HG03103 (cell line): ENCODE data around the gene ZDHHC23.

ENCODE experiments used
- ATAC-seq: cut with Tn5 transposase; IDR thresholded peaks from one replicate; pipeline ENCODE4 v1.9.1; 2021; ENCODE audit warnings: low read depth; ENCODE audit not compliant: unreplicated experiment

ZDHHC23 gene, protein sequence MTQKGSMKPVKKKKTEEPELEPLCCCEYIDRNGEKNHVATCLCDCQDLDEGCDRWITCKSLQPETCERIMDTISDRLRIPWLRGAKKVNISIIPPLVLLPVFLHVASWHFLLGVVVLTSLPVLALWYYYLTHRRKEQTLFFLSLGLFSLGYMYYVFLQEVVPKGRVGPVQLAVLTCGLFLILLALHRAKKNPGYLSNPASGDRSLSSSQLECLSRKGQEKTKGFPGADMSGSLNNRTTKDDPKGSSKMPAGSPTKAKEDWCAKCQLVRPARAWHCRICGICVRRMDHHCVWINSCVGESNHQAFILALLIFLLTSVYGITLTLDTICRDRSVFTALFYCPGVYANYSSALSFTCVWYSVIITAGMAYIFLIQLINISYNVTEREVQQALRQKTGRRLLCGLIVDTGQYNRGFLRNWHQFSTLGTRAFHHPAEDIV

DNA sequence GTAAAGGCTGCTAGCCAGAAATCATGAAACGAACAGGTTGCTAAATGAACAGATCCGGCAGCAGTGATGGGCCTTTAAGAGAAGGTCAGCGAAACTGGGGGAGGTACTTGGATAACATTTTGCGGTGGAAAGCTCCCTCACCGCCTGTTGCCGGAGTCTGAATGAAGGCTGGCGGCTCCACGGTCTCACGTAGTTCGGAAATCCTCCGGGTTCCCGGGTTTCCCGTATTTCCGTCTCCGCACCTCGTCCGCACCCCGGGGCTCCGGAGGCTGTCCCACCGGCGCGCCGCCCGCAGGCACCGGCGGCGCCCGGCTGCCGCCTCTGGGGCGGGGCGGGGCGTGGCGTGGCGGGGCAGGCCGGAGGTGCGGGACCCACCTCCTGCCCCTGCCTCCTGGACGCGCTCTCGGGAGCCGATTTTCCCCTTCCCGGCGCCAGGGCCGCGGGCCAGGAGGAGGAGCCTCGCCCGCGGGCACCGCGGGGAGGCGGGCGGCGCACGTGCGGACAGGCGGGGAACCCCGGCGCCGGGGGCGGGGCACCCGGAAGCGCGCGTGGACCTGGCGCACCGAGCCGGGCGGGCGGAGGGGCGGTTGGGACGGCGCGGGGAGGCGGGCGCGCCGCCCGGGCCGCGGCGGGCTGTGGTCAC, at the start of gene ZDHHC23:
Gene ZDHHC23 (plus strand): TSS at position 642 of the 643 bp plus-strand sequence. CDS start 790 bp downstream, outside the sequence.
- ATAC-seq, result peak; percentile 67

DNA sequence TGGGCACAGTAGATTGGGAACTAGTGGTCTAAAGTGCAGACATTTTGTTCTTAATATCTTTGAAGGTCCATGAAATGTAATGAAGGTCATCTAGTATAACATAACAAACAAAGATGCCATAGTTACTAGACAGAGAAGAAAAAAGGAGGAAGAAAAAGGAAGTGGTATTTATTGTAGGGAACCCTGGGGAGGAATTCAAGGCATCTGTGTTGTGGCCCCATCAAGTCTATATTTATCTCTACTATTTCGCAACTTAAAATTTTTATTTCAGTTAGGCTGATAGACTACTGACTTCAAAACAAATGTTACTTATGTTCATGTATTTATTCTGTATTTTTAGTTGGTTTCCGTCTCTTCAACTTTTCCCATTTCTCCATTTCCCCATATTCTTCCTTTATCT, 48.9 kb upstream of the ZDHHC23 start:
- ATAC-seq, result no peak

DNA sequence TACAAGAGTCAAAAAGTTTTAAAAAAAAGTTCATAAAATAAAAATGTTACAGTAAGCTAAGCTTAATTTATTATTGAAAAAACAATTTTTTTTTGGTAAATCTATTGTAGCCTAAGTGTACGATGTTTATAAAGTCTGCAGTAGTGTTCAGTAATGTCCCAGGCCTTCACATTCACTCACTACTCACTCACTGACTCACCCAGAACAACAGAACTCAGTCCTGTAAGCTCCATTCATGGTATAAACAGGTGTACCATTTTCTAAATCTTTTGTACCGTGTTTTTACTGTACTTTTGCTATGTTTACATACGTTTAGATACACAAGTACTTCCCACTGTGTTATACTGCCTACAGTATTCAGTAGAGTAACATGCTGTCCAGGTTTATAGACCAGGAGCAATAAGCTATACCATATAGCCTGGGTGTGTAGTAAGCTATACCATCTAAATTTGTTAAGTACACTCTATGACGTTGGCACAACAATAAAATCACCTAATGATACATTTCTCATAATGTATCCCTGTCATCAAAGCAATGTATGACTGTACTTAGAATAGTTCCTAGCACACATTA, 41.2 kb upstream of the ZDHHC23 start:
- ATAC-seq, result no peak

DNA sequence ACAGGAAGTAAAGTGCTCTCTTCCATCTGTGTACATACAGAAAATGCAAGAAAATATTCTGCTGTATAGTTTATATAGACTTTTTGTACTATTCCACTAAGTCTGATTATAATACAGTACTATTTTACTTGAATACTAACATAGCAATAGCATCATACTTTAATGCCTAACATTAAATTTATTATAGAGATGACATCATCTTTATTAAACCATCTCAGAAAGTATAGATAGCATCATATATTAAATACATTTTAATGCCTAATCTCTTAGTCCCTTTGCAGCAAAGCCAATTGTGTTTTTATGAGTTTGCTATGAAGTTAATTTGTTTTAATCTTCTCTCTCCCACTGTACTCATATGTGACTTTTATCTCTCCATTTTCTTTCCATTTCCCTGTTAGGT, 39.7 kb upstream of the ZDHHC23 start:
- ATAC-seq, result no peak

DNA sequence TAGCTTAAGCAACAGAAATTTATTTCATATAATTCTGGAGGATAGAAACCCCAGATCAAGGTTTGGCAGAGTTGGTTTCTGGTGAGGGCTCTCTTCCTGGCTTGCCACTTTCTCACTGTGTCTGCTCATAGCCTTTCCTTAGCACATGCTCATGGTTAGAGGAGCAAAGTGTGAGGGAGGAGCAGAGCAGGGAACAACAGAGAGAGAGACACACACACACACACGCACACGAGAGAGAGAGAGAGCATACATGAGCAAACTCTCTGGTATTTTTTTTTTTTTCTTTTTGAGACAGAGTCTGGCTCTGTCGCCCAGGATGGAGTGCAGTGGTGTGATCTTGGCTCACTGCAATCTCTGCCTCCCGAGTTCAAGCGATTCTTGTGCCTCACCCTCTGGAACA, 36.8 kb upstream of the ZDHHC23 start:
- no peak for ATAC-seq

DNA sequence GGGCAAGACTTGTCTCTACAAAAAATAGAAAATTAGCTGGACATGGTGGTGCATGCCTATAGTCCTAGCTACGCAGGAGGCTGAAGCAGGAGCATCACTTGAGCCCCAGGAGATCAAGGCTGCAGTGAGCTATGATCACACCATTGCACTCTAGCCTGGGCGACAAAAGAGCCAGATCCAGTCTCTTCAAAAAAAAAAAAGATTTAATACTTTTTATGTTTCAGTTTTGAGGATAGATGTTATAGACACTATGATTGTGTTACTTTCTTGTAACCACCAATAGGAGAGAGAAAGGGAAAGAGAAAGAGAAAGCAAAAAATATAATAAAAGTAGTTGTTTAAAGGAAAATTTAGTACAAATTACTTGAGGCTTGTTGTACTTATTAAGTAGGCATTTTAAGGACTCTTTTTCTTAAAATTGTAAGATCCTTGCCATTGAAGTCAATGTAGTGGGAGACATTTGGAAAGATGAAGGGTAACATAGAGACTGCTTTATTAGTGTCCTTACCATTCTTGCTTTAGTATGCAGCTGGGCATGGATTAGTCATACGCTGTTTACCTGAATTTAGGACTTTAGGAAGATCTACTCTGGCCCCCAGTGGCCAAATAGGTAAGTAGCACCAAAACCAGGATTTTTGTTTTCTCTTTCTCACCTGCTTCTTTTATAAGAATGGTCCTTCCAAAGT, 35.1 kb upstream of the ZDHHC23 start:
- peak; percentile 94 for ATAC-seq

DNA sequence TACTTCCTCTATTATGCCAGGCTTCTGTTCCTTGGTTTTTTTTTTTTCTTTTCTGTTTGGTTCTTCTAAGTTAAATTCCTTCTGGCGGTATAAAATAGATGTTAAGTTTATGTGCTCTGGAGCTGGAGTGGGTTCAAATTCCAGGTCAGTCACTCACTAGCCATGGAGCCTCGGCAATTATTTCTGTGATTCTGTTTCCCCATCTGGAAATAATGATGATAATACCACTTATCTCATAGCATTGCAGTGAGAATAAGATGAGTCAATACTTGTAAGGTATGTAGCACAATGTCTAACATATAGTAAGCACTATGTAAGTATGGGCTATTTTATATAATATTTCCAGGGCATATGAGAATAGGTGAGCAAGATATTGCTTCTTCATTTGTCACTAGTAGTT, 33.2 kb upstream of the ZDHHC23 start:
- no peak for ATAC-seq

DNA sequence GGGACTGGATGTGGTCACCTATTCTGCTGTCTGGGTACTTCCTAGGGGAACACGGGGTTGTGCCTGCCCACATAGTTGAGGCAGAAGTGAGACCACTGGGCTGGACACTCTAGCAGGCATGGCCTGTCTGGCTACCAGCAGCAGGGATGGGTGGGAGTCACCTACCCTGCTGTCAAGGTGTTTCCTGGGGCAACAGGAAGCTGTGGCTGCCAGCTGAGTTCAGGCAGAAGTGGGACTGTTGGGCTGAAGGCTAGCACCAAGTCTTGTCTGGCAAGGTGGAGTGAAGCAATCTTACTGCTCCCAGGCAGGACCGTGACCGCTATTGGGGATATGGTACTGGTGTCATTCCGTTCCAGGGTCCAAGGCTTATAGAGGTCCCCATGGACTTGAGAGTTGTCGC, 20.3 kb upstream of the ZDHHC23 start:
- ATAC-seq, result no peak

DNA sequence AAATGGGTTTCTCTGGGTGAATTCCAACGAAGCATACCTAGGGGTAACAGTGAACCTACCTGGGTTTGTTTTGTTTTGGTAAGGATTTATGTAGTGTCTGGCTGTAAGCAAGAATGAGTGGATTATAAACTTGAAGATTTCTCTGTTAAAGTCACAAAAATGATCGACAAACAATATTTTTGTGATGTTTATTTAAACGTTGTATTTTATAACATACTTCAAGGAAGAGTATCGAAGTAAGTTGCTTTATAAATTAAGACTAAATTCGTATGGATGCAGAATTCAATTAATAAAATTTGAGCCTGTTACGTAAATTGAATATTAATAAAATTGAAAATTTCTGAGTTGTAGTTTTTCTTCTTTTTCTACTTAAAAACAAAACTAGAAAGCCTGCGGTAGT, 982 bp upstream of the ZDHHC23 start:
- no peak for ATAC-seq

DNA sequence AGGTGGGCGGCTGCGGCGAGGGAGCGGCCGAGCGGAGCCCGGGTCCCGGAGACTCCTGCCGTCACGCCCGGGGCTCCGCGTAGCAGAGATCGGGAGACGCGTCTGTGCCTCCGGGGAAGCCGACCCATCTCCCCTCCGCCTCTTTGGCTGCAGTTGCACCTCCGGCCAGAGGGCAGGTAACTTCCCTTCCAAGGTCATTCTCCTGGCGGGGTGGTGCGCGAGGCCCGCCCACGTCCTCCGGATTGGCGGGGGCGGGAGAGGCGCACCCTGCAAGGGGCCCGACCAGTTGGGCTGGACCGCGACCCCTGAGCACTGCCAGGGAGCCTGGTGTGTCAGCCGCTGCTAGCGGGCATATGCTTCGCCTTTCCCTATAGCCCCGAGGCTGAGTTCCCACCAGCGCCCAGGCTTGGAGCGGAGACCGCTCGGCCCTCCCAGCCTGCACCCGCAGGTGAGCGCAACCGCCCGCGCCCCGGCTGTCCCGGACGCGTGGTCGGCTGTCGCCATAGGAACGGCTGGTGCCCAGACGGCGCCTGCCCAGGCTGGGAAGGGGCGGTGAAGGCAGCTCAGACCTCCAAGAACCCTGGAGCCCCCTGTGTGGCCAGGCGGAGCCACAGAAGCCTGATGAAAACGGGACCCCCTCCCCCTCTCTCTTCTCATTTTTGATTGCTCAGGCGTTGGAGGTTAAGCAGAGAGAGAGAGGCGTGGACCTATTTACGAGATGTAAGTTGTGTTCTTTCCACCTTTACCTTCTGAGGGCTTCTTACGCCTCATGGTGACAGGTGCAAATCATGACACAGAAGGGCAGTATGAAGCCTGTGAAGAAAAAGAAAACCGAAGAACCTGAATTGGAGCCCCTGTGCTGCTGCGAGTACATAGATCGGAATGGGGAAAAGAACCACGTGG, 453 bp downstream of the ZDHHC23 start:
- ATAC-seq, result peak; percentile 44

DNA sequence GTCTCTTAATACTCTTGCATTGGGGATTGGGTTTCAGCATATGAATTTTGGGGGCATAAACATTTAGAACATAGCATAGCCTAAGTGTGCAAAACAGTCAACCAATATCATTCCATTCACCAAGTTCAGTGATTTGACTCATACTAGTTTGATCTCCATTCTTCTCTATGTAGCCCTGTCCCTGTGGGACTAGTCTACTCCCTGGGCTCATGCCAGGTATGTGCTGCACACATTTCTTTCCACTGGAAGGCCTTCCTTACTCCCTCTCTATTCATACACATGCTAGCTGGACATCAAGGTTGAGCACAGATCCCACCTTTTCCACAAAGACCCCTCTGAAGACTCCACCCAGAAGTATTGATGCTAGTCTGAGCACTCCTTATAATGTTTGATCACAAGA, 5.1 kb downstream of the ZDHHC23 start:
- ATAC-seq, result no peak

DNA sequence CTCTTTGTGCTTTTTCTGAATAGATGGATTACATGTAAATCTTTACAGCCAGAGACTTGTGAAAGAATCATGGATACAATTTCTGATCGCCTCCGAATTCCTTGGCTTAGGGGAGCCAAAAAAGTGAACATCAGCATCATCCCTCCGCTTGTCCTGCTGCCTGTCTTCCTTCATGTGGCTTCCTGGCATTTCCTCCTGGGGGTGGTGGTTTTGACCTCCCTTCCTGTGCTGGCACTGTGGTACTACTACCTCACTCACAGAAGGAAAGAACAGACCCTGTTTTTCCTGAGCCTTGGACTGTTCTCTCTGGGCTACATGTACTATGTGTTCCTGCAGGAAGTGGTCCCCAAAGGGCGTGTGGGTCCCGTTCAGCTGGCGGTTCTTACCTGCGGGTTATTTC, 5.9 kb downstream of the ZDHHC23 start:
- ATAC-seq, result no peak

DNA sequence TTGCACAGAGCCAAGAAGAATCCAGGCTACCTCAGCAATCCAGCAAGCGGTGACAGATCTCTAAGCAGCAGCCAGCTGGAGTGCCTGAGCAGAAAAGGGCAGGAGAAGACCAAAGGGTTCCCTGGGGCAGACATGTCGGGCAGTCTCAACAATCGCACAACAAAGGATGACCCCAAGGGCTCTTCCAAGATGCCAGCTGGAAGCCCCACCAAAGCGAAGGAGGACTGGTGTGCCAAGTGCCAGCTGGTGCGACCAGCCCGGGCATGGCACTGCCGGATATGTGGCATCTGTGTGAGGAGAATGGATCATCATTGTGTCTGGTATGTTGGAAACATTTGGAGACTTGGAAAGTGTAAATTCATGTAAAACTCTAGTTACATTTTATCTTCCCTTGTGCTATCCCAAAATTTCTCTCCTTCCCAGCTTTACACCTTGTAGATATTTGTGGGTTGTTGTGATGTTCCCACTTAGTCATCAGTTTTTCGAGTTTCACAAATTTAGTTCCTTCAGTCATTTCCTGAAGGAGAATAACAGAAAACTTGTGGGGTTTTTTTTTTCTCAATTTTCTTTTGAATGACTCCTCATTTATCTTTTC, 6.4 kb downstream of the ZDHHC23 start:
- ATAC-seq, result no peak

DNA sequence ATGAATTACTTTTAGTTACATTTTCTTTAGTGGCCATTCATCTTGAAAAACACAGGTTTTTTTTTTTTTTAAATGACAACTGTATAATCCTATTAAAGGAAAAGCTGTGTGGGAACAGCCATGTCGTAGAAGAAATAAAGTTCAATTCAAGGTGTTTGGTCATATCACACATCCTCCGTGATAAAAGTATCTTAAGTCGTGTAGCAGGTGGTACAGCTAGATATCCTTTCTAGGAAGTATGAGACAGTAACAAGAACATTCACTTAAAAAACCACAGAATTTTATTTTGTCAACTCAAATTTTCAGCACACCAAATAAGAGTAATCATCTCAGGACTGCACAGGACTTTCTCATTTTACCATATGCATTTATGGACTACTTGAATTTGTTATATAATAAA, 16.1 kb downstream of the ZDHHC23 start:
- ATAC-seq, result no peak

DNA sequence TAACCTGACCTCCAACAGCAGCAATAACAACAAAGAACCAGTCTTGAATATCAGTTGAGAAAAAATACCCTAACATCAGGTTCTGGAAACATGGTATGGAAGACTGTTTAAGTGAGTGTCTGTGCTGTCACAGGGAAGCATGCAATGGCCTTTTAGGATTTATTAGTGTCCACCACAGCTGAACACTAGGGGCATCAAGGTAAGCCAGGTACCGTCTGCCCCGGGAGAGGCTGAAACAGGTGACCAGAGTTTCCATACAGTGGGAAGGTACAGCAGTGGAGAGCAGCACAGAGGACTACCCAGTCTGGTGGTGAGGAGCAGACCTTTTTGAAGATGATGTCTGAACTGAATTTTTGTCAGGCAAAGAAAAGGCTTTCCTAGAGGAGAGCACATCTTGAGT, 18.4 kb downstream of the ZDHHC23 start:
- no peak for ATAC-seq

DNA sequence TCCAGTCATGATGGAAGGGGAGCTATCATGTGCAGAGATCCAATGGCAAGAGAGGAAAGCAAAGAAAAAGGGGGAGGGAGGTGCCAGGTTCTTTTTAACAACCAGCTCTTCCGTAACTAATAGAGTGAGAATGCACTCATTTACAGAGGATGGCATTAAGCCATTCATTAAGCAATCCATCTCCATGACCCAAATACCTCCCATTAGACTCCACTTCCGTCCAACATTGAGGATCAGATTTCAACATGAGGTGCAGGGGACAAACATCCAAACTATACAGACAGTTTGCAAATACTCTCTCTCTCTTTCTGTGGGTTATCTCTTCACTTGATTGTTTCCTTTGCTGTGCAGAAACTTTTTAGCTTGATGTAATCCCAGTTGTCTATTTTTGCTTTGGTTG, 21.2 kb downstream of the ZDHHC23 start:
- no peak for ATAC-seq

DNA sequence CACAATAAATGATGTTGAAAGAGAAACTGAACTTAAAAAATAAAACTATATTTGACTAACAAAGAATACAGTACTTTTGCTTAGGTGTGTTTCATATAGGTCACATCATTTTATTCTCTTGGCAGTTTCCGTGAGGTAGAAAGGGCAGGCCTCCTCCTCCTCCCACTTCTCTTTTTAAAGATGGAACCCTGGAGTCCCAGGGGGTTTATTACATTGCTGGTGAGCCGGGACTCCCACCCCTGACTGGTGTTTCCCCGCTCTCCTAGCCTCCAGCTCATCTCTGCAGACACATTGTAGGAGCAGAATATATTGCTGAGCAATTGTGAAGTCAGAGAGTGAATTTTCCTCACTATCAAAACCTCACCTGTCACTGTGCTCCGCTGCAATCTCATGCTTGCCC, 30.0 kb downstream of the ZDHHC23 start:
- ATAC-seq, result no peak

DNA sequence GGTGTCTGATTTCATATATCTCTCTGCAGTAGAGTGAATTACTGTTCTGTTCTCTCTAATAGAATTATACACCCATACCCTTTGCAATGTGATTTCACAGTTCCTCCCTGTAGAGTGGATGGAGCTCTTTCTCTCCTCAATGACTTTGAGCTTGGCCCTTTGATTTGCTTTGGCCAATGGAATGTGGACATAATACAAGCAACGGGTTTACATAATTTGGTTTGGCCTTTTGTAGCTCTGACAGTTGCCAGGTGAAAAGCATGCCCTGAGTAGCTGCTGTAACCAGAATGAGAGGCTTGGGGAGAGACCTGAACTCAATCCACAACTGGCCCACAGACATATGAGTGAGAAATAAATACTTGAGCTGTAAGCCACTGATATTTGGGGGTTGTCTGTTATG, 32.1 kb downstream of the ZDHHC23 start:
- ATAC-seq, result no peak

DNA sequence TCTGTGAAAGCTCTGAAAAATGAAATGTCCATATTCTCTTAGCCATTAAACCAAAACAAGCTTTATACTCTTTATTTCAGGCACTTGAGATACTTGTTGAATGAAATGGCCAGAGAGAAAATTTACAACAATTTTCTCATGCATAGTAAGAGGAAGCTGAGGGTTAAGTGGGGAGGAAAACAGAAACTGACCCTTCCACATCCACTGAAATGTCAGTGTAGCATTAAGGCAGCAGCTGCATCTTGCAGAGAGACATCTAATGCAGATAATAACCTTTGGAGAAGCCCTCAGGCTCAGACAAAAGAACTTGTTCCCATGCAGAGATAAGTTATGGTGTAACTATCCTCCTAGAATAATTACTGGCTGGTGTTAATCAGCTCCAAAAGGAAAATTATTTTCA, 34.0 kb downstream of the ZDHHC23 start:
- no peak for ATAC-seq

DNA sequence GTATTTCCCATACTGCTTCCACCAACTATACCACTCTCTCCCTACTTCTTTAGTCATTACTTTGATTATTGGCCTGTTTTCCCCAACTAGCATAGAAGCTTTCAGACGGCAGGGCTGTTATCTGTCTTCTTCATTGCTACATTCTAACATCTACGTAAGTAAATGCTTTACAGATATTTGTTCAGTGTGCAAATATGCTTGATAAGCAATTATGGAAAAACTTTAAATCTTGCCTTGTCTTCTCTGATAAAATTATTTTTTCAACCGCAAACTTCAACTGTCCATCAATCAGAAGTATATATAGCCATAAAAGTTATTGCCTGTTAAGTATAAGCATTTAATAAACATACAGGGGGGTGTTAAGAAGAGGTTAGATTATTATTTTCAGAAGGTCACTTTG, 35.7 kb downstream of the ZDHHC23 start:
- ATAC-seq, result no peak
